Endometrial microvascular endothelial cells (primary cell): ENCODE measurements around the gene IFT122. TPM values are rescaled to one million over a fixed set of nuclear protein-coding genes. Genes with fewer than 3 reads are reported as not detected.
"Not testable (repeated sequence)": the region's sequence is repeated elsewhere in the genome, so short reads cannot be mapped to it uniquely, and the experiment has no call there.

Experiments used
- in situ Hi-C: cut with HindIII; loops from 2 replicates; pipeline ENCODE4 v1.10.0; 2017; ENCODE audit warnings: low sequenced_read_pairs, low pct_unique_long_range_greater_than_20kb; ENCODE audit errors: inconsistent ontology term
- total RNA-seq: library from RNA; depleted of rRNA; stranded (reverse); fragments of >200 nt; gene quantifications from one replicate; pipeline ENCODE4 v1.2.3, GENCODE V29; 2015; ENCODE audit errors: inconsistent ontology term

Gene IFT122
- total RNA-seq, 1 donor from 2014 or later: 20.3 TPM

- in situ Hi-C loops: no loop called here
Measured at GRCh38 chr3:129543156-129543790, 103.2 kb downstream of the IFT122 start, which contains the start of gene H1-8. Gene H1-8, plus strand, starts transcription at chr3:129543175. Its CDS starts 44 bp downstream, at chr3:129543219.

GRCh38 chr3:129543999-129544398 is 104.0 kb downstream of the IFT122 start:
- in situ Hi-C loops: no loop called here

GRCh38 chr3:129545951-129546350 is 105.9 kb downstream of the IFT122 start:
- in situ Hi-C loops: not testable (repeated sequence)

GRCh38 chr3:129547241-129547640 is 107.2 kb downstream of the IFT122 start:
- in situ Hi-C loops: no loop called here

GRCh38 chr3:129548104-129548965 is 108.3 kb downstream of the IFT122 start:
- in situ Hi-C loops: no loop called here

DNA sequence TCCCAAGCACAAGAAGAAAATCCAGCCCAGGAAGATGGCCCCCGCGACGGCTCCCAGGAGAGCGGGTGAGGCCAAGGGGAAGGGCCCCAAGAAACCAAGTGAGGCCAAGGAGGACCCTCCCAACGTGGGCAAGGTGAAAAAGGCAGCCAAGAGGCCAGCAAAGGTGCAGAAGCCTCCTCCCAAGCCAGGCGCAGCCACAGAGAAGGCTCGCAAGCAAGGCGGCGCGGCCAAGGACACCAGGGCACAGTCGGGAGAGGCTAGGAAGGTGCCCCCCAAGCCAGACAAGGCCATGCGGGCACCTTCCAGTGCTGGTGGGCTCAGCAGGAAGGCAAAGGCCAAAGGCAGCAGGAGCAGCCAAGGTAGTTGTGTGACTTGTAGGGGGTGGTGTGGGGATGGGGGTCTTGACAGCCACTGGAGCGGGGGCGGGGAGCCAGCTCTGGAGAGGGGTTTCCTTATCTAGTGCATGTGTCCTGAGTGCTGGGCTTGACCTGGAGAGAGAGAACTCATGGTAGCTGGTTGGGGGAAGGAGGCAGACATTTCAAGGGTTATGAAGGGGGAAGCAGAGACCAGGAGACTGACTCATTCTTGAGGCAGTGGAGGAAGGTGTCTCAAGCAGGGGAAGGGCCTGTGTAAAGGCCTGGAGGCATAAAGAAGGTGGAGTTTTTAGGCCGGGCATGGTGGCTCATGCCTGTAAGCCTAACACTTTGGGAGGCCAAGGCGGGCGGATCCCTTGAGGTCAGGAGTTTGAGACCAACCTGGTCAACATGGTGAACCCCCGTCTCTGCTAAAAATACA is 109.2 kb downstream of the IFT122 start:
- in situ Hi-C loops: no loop called here

- in situ Hi-C loops: no loop called here
Measured at GRCh38 chr3:129549805-129550204, 109.8 kb downstream of the IFT122 start.

GRCh38 chr3:129552287-129553050 is 112.4 kb downstream of the IFT122 start:
- in situ Hi-C loops: no loop called here

DNA sequence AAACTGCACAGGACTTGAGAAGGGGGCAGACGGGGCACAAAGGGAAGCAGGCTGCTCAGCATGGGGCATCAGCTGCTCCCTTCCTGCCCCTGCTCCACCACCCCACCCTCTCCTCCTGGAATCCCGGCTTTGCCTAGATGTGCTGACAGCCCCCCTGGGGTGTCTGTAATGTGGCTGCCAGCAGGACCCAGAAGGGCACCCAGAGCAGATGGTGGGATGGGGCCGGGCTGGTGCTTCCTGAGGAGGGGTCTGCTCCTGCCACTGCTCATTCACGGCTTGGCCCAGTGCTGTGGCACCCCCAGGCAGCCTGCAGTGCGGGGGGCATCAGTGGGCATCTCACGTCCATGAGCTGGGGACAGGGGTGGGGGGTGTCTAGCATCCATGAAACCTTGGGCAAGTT is 113.1 kb downstream of the IFT122 start:
- in situ Hi-C loops: no loop called here

DNA sequence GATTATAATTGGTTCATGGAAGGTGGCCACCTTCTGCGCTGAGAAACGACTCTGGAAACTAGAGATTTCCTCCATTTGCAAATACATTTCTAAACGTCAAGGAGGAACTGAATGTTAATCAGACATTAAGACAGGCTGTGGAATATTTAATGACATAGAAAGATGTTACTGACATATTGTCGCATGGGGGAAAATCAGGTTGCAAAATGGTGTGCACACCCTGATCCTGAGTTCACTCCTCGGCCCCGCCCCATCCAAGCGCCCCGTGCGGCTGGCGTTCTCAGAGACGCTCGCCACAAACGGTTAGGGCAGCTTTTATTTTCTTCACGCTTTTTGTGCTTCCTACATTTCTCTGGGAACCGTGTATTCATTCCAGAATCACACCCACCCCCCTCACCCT is 113.7 kb downstream of the IFT122 start:
- in situ Hi-C loops: no loop called here

- in situ Hi-C loops: no loop called here
Measured at GRCh38 chr3:129554356-129555152, 114.5 kb downstream of the IFT122 start.

GRCh38 chr3:129555153-129555550 is 115.1 kb downstream of the IFT122 start:
- in situ Hi-C loops: no loop called here

DNA sequence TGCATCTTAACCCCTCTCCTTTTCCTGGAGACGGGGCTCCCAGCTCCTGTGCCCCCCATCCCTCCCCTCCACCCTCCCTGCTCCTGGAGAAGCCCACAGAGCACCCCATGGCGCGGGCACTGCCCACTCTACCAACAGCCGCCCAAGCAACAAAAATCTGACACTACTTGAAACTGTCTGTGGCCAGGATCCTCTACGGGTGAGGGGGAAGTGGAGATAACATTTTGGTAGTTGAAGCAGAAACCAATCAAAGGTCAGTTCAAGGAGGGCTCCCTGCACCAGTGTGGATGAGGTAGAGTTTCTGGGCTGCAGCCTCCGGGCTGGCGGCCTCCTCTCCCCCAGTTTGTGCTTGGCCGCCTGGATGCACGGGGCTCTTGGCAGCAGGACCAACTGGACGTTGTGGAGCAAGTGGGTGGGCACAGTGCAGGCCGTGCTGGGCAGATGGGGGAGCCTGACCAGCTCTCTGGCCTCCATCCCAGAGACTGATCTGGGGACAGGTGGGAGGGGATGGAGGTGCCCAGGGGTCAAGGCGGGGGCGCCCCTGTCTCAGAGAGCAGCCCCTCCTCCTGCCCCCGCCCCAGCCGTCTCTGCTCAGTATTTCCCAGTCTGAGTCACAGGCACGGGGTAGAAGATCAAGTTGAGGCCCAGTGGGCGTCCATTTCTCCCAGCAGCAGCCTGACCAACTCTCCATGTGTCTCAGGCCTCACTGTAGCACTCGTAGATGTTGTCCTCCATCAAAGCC is 115.8 kb downstream of the IFT122 start:
- in situ Hi-C loops: no loop called here

GRCh38 chr3:129556358-129556695 is 116.3 kb downstream of the IFT122 start:
- in situ Hi-C loops: no loop called here

DNA sequence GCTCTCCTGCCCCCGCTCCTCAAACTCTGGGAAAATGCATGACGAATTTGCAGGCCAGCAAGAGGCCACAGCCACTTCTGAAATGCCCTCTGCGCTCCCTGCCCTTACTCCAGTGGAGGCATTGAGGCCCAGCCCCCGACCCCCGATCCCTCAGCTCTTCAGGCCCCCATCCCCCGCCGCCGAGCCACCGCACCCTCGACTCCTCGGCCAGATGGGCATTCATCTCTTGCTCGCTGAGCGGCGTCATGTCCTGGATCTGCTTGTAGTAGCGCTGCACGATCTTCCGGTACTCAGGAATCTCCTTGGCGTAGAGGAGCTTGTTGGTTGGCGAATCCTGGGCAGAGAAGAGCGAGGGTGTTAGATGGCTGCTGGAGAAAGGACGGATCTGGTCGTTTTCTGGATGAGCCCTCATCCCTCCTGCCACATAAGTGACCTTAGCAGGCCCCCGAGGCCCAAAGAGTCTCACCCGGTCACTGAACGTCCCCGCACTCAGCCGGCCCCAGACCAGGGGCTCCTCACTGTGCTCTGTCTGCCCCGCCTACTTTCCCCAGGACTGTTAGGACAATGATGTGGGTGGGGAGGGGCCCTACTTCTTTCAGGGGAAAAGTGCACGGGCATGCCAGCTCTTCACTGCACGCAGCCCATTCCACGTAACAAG is 117.0 kb downstream of the IFT122 start:
- in situ Hi-C loops: no loop called here

GRCh38 chr3:129557548-129557894 is 117.5 kb downstream of the IFT122 start:
- in situ Hi-C loops: no loop called here

DNA sequence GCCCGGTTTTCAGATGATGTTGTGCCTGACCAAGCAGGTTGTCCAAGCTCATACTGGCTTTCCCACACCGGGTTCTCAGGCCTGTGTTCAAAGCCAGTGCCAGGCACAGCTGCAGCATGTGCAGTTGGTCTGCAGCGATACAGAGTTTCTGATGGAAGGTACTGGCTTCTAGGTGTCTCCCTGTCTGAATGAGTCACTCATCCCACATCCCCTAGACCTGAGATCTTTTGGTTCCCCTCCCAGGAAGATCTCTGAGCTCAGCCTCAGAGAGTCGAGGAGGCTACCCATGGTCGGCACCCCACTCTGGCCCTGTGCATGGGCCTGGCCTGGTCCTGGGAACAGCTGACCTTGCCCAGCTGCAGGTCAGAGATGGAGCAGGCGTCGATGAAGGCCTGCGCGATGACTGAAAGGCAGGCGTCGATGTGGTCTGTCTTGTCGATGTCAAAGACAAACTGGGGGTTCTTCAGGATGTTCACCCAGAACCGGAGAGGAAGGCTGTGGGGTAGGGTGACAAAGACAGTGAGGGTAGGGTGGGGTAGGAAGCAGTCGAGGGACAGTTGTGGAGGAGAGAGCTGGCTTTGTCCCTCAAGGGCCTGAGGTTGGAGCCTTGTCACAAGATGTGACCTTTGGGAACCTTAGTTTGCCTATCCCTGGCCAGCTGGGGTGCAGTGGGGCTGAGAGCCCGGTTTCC is 118.2 kb downstream of the IFT122 start:
- in situ Hi-C loops: no loop called here
